Measurements from ENCODE around the gene STOML1. TPM values are rescaled to one million over a fixed set of nuclear protein-coding genes. Genes with fewer than 3 reads are reported as not detected.
"Not testable (repeated sequence)": the region's sequence is repeated elsewhere in the genome, so short reads cannot be mapped to it uniquely, and the experiment has no call there.

The STOML1 gene
- polyA plus RNA-seq, 4 donors: 11.2 to 18.0 (median 13.1) TPM

GRCh38 chr15:73988445-73988969 is 3.6 kb downstream of the STOML1 start:
- no peak for DNase-seq (ENCODE audit: low read depth in 4 of 4, low spot score in 2 of 4)

- no peak for DNase-seq (ENCODE audit: low read depth in 4 of 4, low spot score in 2 of 4)
Measured at GRCh38 chr15:73987681-73988444, 4.2 kb downstream of the STOML1 start.

GRCh38 chr15:73987250-73987649 is 4.8 kb downstream of the STOML1 start:
- DNase-seq (ENCODE audit: low read depth in 4 of 4, low spot score in 2 of 4): no peak

- DNase-seq (ENCODE audit: low read depth in 4 of 4, low spot score in 2 of 4): no peak
Measured at GRCh38 chr15:73986776-73987056, 5.4 kb downstream of the STOML1 start.

GRCh38 chr15:73986055-73986775 is 5.9 kb downstream of the STOML1 start:
- no peak for DNase-seq (ENCODE audit: low read depth in 4 of 4, low spot score in 2 of 4)

GRCh38 chr15:73985101-73985873 is 6.8 kb downstream of the STOML1 start:
- no peak for DNase-seq (ENCODE audit: low read depth in 4 of 4, low spot score in 2 of 4)

- no peak for DNase-seq (ENCODE audit: low read depth in 4 of 4, low spot score in 2 of 4)
Measured at GRCh38 chr15:73984208-73984979, 7.7 kb downstream of the STOML1 start.

- no peak for DNase-seq (ENCODE audit: low read depth in 4 of 4, low spot score in 2 of 4)
Measured at GRCh38 chr15:73983773-73984172, 8.3 kb downstream of the STOML1 start.

- no peak for DNase-seq (ENCODE audit: low read depth in 4 of 4, low spot score in 2 of 4)
Measured at GRCh38 chr15:73983211-73983727, 8.8 kb downstream of the STOML1 start.

GRCh38 chr15:73982222-73982962 is 9.7 kb downstream of the STOML1 start:
- DNase-seq (ENCODE audit: low read depth in 4 of 4, low spot score in 2 of 4): peak in 1 of 4 donors; percentile 31

- DNase-seq (ENCODE audit: low read depth in 4 of 4, low spot score in 2 of 4): no peak
Measured at GRCh38 chr15:73981761-73982221, 10.3 kb downstream of the STOML1 start.

- DNase-seq (ENCODE audit: low read depth in 4 of 4, low spot score in 2 of 4): no peak
Measured at GRCh38 chr15:73979636-73980035, 12.5 kb downstream of the STOML1 start.

- no peak for DNase-seq (ENCODE audit: low read depth in 4 of 4, low spot score in 2 of 4)
Measured at GRCh38 chr15:73978896-73979295, 13.2 kb downstream of the STOML1 start.

GRCh38 chr15:73975440-73976125 is 16.5 kb downstream of the STOML1 start:
- not testable (repeated sequence) for DNase-seq (ENCODE audit: low read depth in 4 of 4, low spot score in 2 of 4)

- not testable (repeated sequence) for DNase-seq (ENCODE audit: low read depth in 4 of 4, low spot score in 2 of 4)
Measured at GRCh38 chr15:73973683-73974200, 18.4 kb downstream of the STOML1 start.

- peak in 2 of 4 donors; percentile 76 to 90 for DNase-seq (ENCODE audit: low read depth in 4 of 4, low spot score in 2 of 4)
Measured at GRCh38 chr15:73972984-73973682, 19.0 kb downstream of the STOML1 start.

- DNase-seq (ENCODE audit: low read depth in 4 of 4, low spot score in 2 of 4): no peak
Measured at GRCh38 chr15:73969151-73969759, 22.8 kb downstream of the STOML1 start.

GRCh38 chr15:73968461-73968860 is 23.6 kb downstream of the STOML1 start:
- DNase-seq (ENCODE audit: low read depth in 4 of 4, low spot score in 2 of 4): no peak

Measured in left renal cortex interstitium (tissue), 4 donors.